GM19193 (cell line): ENCODE results near the gene TUBD1.

ENCODE experiments used
- POLR2A ChIP-seq: IDR thresholded peaks from 4 replicates; pipeline ENCODE4 v1.6.1; 2011; ENCODE audit not compliant: insufficient read depth, insufficient read length; ENCODE audit errors: extremely low read depth

The TUBD1 gene

DNA sequence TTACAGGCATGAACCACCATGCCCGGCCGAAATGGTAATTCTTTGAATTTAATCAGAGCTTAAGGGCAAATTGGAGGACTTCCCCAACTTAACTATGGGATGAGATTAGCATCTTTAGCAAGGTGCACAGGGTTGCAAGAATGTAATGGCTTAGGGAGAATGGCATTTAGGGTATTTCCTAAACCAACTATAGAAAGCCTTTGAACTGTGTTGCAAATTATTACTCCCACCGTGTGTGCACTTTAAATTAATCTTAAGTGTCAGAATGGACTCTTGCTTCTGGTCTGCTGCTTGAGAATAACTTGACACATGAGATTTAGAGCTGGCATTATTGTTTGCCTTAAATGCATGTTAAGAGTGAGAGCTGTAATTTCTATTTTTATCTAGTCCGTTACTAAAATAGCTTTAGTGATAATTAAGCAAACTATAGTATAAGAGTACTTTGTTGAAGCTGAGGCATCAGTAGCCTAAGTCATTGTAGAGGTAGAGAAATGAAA lies 59.8 kb downstream of the TUBD1 start:
- no peak for TF ChIP-seq POLR2A

DNA sequence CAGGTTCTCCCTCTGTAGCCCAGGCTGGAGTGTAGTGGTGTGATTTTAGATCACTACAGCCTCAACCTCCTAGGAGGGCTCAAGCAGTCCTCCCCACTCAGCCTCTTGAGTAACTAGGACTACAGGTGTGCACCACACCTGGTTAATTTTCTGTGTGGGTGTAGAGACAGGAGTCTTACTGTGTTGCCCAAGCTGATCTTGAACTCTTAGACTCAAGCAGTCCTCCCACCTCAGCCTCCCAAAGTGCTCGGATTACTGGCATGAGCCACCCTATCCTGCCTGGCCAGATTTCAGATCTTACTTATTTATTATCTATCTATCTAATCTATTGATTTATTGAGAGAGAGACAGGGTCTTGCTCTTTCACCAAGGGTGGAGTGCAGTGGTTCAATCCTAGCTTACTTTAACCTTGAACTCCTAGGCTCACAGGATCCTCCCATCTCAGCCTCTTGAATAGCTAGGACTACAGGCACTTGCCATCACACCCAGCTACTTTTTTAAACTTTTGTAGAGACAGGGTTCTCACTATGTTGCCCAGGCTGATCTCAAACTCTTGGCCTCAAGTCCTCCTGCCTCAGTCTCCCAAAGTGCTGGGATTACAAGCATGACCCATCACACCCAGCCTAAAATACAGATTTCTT lies 61.8 kb downstream of the TUBD1 start:
- TF ChIP-seq POLR2A: no peak

DNA sequence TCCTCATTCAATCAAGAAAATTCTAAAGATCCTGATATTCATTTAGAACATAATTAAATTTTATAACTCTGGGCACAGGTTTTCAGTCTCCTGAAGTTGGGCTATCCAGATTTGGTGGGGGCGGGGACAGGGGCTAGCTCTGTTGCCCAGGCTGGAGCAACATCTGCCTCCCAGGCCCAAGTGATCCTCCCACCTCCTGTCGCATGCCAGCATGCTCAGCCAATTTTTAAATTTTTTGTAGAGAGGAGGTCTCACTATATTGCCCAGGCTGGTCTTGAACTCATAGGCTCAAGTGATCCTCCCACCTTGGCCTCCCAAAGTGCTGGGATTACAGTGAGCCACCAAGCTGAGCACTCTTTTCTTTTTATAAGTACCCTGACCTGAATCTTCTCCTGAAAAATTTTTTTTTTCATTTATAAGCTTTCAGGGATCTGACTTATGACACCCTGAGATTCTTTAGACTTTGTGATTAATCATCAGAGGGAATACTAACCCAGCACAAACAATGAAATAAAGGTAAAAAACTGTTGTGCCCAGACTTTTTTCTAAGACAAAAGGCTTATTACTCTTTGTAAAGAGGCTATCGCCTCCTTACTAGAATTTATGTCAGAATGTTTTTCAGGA lies 62.6 kb downstream of the TUBD1 start:
- no peak for TF ChIP-seq POLR2A

DNA sequence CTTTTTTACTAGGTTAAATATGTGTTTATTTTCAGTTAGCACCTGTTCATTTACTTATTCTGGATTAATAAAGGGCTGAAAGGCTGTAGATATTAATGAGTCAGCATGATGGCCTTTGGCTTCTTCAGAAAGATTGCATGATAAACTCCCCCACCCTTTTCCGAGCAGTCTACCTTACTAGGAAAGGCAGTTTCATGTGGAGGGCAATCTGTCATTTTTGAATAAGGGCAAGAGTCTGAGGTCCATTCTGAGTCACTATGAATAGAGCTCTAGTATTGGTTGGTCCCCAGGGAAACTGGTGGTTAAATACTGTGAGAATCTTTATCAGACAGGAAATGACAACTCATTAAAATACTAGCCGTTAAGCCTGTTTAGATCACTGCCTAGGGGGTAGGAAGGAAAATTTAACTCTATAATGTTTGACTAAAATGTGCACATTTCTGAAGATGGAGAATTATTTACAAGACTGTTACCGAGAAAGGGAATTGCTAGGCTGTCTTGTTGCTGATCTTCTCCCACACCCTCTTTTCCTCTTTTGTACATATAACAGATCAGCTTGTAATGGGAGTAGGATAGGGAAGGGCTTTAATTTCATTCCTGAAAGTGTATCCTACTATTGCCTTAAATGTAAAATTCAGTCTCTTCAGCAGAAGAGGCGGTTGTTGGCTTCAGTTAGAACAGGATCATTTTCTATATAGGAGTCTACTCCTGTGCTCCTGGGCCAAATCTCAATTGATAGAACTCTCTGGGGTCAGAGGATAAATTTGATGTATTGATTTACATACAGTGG lies 63.3 kb downstream of the TUBD1 start:
- no peak for TF ChIP-seq POLR2A

DNA sequence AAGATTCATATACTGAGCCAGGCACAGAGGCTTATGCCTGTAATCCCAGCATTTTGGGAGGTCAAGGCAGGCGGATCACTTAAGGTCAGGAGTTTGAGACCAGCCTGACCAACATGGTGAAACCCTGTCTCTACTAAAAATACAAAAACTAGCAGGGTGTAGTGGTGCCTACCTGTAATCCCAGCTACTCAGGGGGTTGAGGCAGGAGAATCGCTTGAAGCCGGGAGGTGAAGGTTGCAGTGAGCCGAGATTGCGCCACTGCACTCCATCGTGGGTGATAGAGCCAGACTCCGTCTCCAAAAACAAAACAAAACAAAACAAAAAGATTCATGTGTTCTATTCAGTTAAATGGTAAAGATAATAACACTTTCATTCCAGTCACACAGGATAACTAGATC lies 63.9 kb downstream of the TUBD1 start:
- TF ChIP-seq POLR2A: peak; percentile 28

DNA sequence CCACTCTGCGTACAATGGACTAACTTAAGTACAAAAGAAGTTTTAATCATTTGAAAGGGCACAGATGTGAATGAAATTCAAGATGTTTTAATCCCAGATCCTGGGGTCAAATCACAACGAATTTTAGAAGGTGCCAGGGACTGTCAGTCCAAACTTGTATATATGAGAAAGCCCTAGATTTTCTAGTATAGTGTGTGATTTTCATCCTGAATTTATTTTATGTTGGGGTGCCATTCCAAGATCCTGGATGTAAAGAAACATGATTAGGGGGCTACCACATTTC lies 64.3 kb downstream of the TUBD1 start:
- TF ChIP-seq POLR2A: no peak

DNA sequence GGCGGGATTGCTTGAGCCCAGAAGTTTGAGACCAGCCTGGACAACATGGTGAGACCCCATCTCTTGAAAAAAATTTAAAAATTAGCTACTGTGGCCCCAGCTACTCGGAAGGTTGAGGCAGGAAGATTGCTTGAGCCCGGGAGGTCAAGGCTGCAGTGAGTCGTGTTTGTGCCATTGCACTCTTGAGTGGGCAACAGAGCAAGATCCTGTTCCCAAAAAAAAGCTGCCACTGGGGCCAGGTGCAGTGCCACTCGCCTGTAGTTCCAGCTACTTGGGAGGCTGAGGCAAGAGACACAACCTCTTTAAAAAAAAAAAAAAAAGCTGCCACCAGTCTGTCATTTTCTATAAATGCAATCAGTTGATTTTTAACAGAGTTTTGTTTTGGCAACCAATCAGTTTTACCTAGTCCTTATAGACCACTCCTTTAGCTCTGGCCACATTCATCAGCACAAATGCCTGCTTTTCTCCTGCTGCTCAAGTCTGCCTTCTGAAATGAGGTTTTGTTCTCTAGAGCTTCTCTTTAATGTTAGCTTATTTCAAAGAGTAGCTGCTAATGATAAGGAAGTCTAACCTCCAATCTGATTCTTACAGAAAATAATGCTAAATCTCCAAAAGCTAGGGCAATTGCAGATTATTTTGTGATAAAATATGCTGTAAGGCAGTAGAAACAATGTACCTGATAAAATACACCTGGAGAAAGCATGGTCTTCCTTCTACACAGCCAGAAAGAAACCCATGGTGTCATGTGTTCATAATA lies 64.8 kb downstream of the TUBD1 start:
- TF ChIP-seq POLR2A: peak; percentile 60

DNA sequence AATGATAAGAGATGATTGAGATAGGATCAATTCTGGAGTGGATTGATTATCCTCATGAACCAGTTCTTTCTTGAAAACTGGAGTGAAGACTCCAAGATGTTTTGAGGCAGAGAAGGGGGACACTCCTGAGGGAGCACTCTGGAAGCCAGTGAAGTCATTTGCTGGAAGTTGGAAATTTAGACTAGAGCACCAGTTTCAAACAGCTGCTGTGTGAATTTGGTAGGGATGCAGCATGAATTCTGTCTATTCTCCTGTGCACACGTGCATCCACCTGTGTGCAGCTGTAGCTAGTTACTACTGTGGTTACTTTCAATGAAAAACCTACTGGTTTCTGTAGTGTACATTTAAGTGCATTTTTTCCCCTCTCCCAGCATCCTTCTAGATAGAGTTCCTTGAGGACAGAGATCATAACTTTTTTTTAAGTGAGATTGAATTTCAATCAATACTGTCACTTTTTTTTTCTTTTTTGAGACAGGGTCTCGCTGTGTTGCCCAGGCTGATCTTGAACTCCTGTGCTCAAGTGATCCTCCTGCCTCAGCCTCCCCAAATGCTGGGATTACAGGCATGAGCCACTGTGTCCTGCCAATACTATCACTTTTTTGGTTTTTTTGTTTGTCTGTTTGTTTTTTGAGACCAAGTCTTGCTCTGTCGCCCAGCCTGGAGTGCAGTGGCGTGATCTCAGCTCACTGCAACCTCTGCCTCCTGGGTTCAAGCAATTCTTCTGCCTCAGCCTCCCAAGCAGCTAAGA lies 65.9 kb downstream of the TUBD1 start:
- no peak for TF ChIP-seq POLR2A

DNA sequence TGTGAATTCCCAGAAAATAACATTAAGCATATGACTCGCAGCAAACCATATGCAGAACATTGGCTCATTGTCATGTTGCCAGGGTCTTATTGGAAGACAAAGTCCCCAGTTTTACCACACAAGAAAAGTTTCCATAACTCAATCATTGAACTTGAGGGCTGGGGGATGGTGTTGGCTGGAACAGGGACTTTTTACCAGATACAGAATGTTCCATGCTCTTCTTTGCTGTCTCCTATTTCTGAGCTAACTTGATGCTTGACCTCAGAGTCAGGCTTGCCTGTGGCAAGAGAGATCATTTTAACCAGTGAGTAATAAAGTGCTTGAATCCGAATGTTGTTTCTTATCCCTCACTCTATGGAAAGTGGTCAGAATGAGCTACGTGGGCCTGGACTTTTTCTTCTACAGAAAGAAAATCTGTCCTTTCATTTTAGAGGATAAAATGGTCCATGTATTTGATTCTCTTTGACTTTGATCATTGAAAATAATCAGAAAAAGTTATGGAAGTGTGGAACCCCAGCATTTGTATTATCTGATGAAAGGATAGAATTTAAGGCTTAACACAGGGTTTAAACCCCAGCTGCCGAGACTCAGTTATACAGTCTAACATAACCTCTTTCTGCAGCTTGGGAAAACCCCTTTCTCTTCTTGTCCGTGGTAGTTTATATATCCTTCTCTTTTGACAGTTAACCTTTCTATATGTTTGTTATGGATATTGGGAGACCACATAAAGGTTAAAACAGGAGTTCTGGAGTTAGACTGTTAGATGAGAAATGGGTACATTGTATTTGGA lies 67.0 kb downstream of the TUBD1 start:
- TF ChIP-seq POLR2A: no peak

DNA sequence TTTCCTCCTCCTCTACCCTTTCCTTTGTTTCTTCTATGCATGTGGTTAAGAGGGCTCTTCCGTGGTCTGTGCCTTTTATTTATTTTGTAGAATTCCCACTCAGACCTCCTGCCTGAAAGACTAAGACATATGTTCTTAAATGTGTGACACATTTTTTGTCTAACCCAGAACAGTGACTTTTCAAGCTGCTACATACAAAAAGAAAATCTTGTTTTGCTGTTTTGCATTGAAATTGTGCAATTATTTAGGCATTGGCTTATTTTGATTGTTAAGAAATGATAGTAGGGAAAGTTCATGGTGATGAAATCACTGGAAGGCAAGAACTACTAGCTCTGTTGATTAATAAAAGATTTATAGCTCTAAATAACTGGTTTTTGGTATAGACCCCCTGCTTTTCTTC lies 76.8 kb downstream of the TUBD1 start:
- no peak for TF ChIP-seq POLR2A

DNA sequence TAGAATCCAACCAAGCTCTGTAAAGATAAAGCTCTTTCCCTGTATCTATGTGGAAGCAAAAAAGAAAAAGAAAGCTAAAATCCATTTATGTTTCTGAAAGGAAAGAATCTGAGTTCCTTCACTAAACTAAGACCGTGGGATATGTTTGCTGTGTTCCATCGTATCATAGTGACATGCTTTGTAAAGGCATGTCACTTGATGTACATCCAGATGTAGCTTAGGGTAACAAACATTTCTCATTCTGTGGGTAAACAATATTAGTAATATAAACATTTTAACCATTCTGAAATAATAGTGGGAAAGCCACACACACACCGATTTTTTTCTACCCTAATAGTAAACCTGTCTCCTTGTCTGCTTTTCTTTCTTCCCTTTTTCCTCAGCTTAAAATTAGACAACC lies 78.1 kb downstream of the TUBD1 start:
- no peak for TF ChIP-seq POLR2A

DNA sequence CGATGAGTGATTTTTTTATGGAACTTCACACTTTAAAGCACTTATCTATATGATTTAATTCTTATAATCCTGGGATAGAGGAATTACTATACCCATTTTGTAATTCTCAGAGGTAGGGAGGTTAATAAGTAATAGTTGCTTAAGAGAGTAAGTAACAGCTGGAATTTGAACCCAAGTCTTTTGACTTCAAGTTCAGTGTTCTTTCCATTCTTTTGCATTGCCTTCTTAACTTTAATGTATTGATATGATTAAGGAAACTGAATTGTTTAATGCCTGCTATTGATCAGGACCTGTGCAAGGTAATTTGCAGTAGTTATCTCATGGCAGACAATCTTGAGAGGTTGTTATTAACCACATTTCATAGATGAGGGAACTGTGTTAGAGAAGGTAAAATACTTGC lies 78.5 kb downstream of the TUBD1 start:
- TF ChIP-seq POLR2A: no peak

DNA sequence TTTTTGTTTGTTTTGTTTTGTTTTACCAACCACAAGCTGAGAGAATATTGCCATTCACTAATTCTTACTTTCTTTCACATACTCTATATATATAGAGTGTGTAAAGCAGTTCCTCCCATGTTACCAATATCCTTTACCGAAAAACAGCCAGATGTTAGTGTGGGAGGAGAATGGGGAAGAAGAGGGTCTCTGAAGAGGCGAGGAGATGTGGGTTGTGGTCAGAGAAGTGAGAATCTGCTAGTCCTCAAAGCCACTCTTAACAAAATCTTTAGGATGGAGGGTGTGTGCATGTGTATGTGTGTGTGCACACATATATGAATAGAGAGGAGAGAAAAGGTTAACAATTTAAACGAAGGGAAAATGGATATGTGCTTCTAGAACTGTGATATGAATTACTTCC lies 80.6 kb downstream of the TUBD1 start:
- TF ChIP-seq POLR2A: no peak

DNA sequence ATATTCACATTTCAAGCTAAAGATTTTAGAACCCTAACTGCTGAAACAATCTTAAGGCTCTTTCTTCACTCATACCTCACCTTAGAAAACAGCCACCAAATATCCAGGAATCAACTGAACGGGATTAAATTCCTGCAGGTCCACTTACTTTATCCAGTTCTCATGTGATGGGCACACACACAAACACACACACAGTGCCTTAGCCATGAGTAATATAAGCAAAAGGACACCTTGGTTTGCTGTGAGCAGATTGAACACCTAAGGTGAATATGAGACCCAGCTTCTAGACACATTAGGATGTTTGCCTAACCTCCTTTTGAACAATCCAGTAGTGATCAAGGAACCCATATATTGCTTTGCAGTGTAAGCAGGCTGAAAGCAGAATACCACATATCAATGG lies 81.5 kb downstream of the TUBD1 start:
- TF ChIP-seq POLR2A: no peak
